GM19193 (cell line): ENCODE measurements around the gene PRKN.

ENCODE experiments used
- POLR2A ChIP-seq: IDR thresholded peaks from 4 replicates; pipeline ENCODE4 v1.6.1; 2011; ENCODE audit not compliant: insufficient read depth, insufficient read length; ENCODE audit errors: extremely low read depth

Gene PRKN

GRCh38 chr6:162118706-162119105 is 608.9 kb downstream of the PRKN start:
- no peak for TF ChIP-seq POLR2A

- no peak for TF ChIP-seq POLR2A
Measured at GRCh38 chr6:162116902-162117525, 610.6 kb downstream of the PRKN start.

- no peak for TF ChIP-seq POLR2A
Measured at GRCh38 chr6:162109480-162110050, 618.0 kb downstream of the PRKN start.

- TF ChIP-seq POLR2A = no peak
Measured at GRCh38 chr6:162108041-162108440, 619.5 kb downstream of the PRKN start.

- no peak for TF ChIP-seq POLR2A
Measured at GRCh38 chr6:162100096-162100495, 627.5 kb downstream of the PRKN start.

GRCh38 chr6:162099685-162100084 is 627.9 kb downstream of the PRKN start:
- TF ChIP-seq POLR2A = no peak

GRCh38 chr6:162092816-162093502 is 634.6 kb downstream of the PRKN start:
- no peak for TF ChIP-seq POLR2A

GRCh38 chr6:162090734-162091133 is 636.8 kb downstream of the PRKN start:
- TF ChIP-seq POLR2A = no peak

GRCh38 chr6:162088091-162088490 is 639.5 kb downstream of the PRKN start:
- no peak for TF ChIP-seq POLR2A

GRCh38 chr6:162085561-162085960 is 642.0 kb downstream of the PRKN start:
- no peak for TF ChIP-seq POLR2A

- TF ChIP-seq POLR2A = no peak
Measured at GRCh38 chr6:162082520-162082919, 645.0 kb downstream of the PRKN start.

- no peak for TF ChIP-seq POLR2A
Measured at GRCh38 chr6:162078667-162079066, 648.9 kb downstream of the PRKN start.

- no peak for TF ChIP-seq POLR2A
Measured at GRCh38 chr6:162078126-162078525, 649.4 kb downstream of the PRKN start.

GRCh38 chr6:162076816-162077215 is 650.8 kb downstream of the PRKN start:
- no peak for TF ChIP-seq POLR2A

- TF ChIP-seq POLR2A = no peak
Measured at GRCh38 chr6:162074641-162075275, 652.8 kb downstream of the PRKN start.

- TF ChIP-seq POLR2A = no peak
Measured at GRCh38 chr6:162070639-162071038, 656.9 kb downstream of the PRKN start.
